Osteocyte (in vitro differentiated cells): ENCODE data around the gene GMNN. TPM values are rescaled to one million over a fixed set of nuclear protein-coding genes. Genes with fewer than 3 reads are reported as not detected.
A peak's percentile ranks its signal among the peaks of the same experiment; 100 is the strongest.
"Not testable (repeated sequence)": the region's sequence is repeated elsewhere in the genome, so short reads cannot be mapped to it uniquely, and the experiment has no call there.

Experiments
- DNase-seq: peaks from one replicate; pipeline ENCODE4 v3.0.0; 2021; ENCODE audit warnings: mixed read lengths; ENCODE audit not compliant: unreplicated experiment; ENCODE audit errors: extremely low spot score
- H3K27ac Mint-ChIP-seq: one replicate; pipeline ENCODE4 v1.8.0; 2021; ENCODE audit warnings: mild to moderate bottlenecking, mixed read lengths; ENCODE audit not compliant: unreplicated experiment
- H3K27me3 Mint-ChIP-seq: one replicate; pipeline ENCODE4 v1.8.0; 2021; ENCODE audit warnings: mixed read lengths; ENCODE audit not compliant: unreplicated experiment
- H3K36me3 Mint-ChIP-seq: one replicate; pipeline ENCODE4 v1.8.0; 2021; ENCODE audit warnings: mixed read lengths; ENCODE audit not compliant: unreplicated experiment
- H3K4me1 Mint-ChIP-seq: one replicate; pipeline ENCODE4 v1.8.0; 2021; ENCODE audit warnings: mixed read lengths; ENCODE audit not compliant: unreplicated experiment
- H3K4me3 Mint-ChIP-seq: one replicate; pipeline ENCODE4 v1.8.0; 2021; ENCODE audit warnings: mild to moderate bottlenecking, moderate library complexity, mixed read lengths; ENCODE audit not compliant: unreplicated experiment
- H3K9me3 Mint-ChIP-seq: one replicate; pipeline ENCODE4 v1.8.0; 2021; ENCODE audit warnings: mixed read lengths; ENCODE audit not compliant: unreplicated experiment
- long read RNA-seq: library from polyadenylated mRNA; unstranded; transcript quantifications from one replicate; pipeline ENCODE4 v2.0.0, GENCODE V29; 2021
- total RNA-seq: library from RNA; stranded (reverse); gene quantifications from 2 replicates; pipeline ENCODE4 v1.2.1, GENCODE V29; 2021
- TF ChIP-seq, protein P1 (sequence below): fragments of 200-600 bp; sonication (generic); IDR thresholded peaks from 2 replicates; pipeline ENCODE4 v1.5.0; 2021; ENCODE audit warnings: antibody characterized with exemption, mild to moderate bottlenecking, moderate library complexity

GMNN gene
- total RNA-seq: 25.3 and 26.4 TPM in 2 replicates
- long read RNA-seq, transcript GMNN-202 (7 exons, 1,133 nt): minor isoform, 14 of 73 reads
- long read RNA-seq, transcript GMNN-201 (7 exons, 1,262 nt): major isoform, 49 of 73 reads
- long read RNA-seq, partial matches to known transcripts: 1 of 73 reads
- long read RNA-seq, other reads (novel, unspliced or antisense): 8 of 73 reads

- no peaks in the 10 kb centered on the region for H3K36me3 Mint-ChIP-seq
- H3K27ac Mint-ChIP-seq: peak within 1 kb of the TSS; percentile 94
- H3K9me3 Mint-ChIP-seq: no peaks in the 10 kb centered on the region
- TF ChIP-seq, protein P1, sequence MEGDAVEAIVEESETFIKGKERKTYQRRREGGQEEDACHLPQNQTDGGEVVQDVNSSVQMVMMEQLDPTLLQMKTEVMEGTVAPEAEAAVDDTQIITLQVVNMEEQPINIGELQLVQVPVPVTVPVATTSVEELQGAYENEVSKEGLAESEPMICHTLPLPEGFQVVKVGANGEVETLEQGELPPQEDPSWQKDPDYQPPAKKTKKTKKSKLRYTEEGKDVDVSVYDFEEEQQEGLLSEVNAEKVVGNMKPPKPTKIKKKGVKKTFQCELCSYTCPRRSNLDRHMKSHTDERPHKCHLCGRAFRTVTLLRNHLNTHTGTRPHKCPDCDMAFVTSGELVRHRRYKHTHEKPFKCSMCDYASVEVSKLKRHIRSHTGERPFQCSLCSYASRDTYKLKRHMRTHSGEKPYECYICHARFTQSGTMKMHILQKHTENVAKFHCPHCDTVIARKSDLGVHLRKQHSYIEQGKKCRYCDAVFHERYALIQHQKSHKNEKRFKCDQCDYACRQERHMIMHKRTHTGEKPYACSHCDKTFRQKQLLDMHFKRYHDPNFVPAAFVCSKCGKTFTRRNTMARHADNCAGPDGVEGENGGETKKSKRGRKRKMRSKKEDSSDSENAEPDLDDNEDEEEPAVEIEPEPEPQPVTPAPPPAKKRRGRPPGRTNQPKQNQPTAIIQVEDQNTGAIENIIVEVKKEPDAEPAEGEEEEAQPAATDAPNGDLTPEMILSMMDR: no peak
- peaks cover 31% of the 10 kb centered on the region for H3K4me1 Mint-ChIP-seq
- peak within 1 kb of the TSS; percentile 99 for H3K4me3 Mint-ChIP-seq
- peak; percentile 98 for DNase-seq
- H3K27me3 Mint-ChIP-seq: no peaks in the 10 kb centered on the region
Measured at GRCh38 chr6:24774696-24775519, at the start of gene GMNN. Gene GMNN, plus strand, starts transcription at chr6:24774937. Its CDS starts 2,310 bp downstream, at chr6:24777247.

DNA sequence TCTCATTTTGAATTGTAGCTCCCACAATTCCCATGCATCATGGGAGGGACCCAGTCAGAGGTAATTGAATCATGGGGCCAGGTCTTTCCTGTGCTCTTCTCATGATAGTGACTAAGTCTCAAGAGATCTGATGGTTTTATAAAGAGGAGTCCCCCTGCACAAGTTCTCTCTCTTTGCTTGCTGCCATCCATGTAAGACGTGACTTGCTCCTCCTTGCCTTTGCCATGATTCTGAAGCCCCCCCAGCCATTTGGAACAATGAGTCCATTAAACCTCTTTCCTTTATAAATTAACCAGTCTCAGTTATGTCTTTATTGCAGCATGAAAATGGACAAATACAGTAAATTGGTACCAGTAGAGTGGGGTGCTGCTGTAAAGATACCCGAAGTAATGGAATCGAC lies 44.1 kb upstream of the GMNN start:
- not testable (repeated sequence) for DNase-seq

DNA sequence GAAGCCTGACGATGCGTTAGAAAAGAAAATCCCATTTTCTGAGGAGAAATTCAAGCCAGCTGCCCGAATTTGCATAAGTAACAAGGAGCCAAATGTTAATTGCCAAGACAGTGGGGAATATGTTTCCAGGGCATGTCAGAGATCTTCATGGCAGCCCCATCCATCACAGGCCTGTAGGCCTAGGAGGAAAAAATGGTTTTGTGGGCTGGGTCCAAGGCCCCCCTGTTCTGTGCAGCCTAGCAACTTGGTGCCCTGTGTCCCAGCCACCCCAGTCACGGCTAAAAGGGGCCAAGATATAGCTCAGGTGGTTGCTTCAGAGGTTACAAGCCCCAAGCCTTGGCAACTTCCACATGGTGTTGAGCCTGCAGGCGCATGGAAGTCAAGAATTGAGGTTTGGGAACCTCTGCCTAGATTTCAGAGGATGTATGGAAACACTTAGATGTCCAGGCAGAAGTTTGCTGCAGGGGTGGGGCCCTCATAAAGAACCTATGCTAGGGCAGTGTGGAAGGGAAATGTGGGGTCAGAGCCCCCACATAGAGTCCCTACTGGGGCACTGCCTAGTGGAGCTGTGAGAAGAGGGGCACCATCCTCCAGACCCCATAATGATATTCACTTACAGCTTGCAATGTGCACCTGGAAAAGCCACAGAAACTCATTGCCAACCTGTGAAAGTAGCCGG lies 43.1 kb upstream of the GMNN start:
- H3K36me3 Mint-ChIP-seq, H3K4me1 Mint-ChIP-seq, H3K27ac Mint-ChIP-seq, DNase-seq, H3K4me3 Mint-ChIP-seq: not testable (repeated sequence)
- Mint-ChIP-seq H3K27me3 (peaks cover 11% of the 10 kb centered on the region), H3K9me3 (peaks cover 13% of the 10 kb centered on the region)

More for the DNA sequence above, 44.1 kb upstream of the GMNN start:
- Mint-ChIP-seq H3K9me3 (peaks cover 13% of the 10 kb centered on the region), H3K27me3 (peaks cover 11% of the 10 kb centered on the region)
- not testable (repeated sequence) for H3K4me3 Mint-ChIP-seq, H3K27ac Mint-ChIP-seq, H3K36me3 Mint-ChIP-seq, H3K4me1 Mint-ChIP-seq

DNA sequence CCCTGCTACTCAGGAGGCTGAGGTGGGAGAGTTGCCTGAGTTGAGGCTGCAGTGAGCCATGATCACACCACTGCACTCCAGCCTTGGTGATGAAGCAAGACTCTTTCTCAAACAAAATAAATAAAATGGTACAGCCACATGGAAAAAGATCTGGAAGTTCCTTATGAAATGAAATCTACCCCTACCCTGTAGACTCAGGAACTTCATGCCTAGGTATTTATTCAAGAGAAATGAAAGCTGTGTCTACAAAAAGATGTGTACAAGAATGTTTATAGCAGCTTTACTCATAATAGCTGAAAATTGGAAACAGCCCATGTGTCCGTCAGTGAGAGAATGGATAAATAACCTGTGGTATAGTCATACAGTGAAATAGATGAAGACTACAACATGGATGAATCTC lies 40.6 kb upstream of the GMNN start:
- H3K4me3 Mint-ChIP-seq: no peak overlapping the region
- no peak for DNase-seq
- H3K4me1 Mint-ChIP-seq: no peaks in the 10 kb centered on the region
- H3K9me3 Mint-ChIP-seq: peaks cover 13% of the 10 kb centered on the region
- peaks cover 11% of the 10 kb centered on the region for H3K27me3 Mint-ChIP-seq
- H3K27ac Mint-ChIP-seq: no peak overlapping the region
- H3K36me3 Mint-ChIP-seq: no peaks in the 10 kb centered on the region
- TF ChIP-seq, protein P1: no peak

- DNase-seq, H3K36me3 Mint-ChIP-seq, H3K4me1 Mint-ChIP-seq, H3K27me3 Mint-ChIP-seq, H3K27ac Mint-ChIP-seq, H3K4me3 Mint-ChIP-seq: not testable (repeated sequence)
- peaks cover 12% of the 10 kb centered on the region for H3K9me3 Mint-ChIP-seq
Measured at GRCh38 chr6:24734710-24735109, 40.0 kb upstream of the GMNN start.

- no peak overlapping the region for H3K27ac Mint-ChIP-seq
- no peaks in the 10 kb centered on the region for H3K9me3 Mint-ChIP-seq
- TF ChIP-seq, protein P1: no peak
- DNase-seq: no peak
- no peaks in the 10 kb centered on the region for H3K36me3 Mint-ChIP-seq
- peaks cover 2% of the 10 kb centered on the region for H3K27me3 Mint-ChIP-seq
- H3K4me3 Mint-ChIP-seq: no peak overlapping the region
- peaks cover 22% of the 10 kb centered on the region for H3K4me1 Mint-ChIP-seq
Measured at GRCh38 chr6:24738741-24739140, 36.0 kb upstream of the GMNN start.
